Body of pancreas (tissue), 4 donors: ENCODE results near the gene BEAN1. TPM values are rescaled to one million over a fixed set of nuclear protein-coding genes. Genes with fewer than 3 reads are reported as not detected.

Experiments used
- ATAC-seq: fragments of 150-250 bp; one replicate; pipeline ENCODE4 v1.9.1; 2016
- DNase-seq, 4 donors: peaks; one replicate each; pipeline ENCODE4 v3.0.0-alpha.2; 2019
- H3K27ac ChIP-seq, 4 donors: fragments of 200-600 bp; sonication (generic); 1 replicate in 3 of 4; 2 replicates in 1 of 4; pipeline versions ENCODE4 v1.5.1 to v1.6.1; 2016 to 2019; ENCODE audit warnings: mild to moderate bottlenecking in 1 of 4, mixed read lengths in 1 of 4, moderate library complexity in 1 of 4
- H3K27me3 ChIP-seq, 2 donors: fragments of 200-600 bp; sonication (generic); one replicate each; pipeline ENCODE4 v1.6.0; 2016; ENCODE audit warnings: mild to moderate bottlenecking in 1 of 2
- H3K36me3 ChIP-seq, 2 donors: fragments of 200-600 bp; sonication (generic); replicated peaks in 1 of 2; 2 replicates each; pipeline ENCODE4 v1.5.1; 2016; ENCODE audit warnings: low read depth in 2 of 2; ENCODE audit not compliant: insufficient read depth in 1 of 2
- H3K4me1 ChIP-seq: fragments of 200-600 bp; sonication (generic); one replicate; pipeline ENCODE4 v1.6.0; 2016
- H3K4me3 ChIP-seq, 2 donors: fragments of 200-600 bp; sonication (generic); 1 replicate in 1 of 2; 2 replicates in 1 of 2; pipeline ENCODE4 v1.5.1; 2016 to 2019
- H3K9me3 ChIP-seq, 3 donors: fragments of 200-600 bp; sonication (generic); 1 replicate in 2 of 3; 2 replicates in 1 of 3; pipeline ENCODE4 v1.5.1; 2016
- POLR2A ChIP-seq, 3 donors: fragments of 450-650 bp; IDR thresholded peaks; one replicate each; pipeline ENCODE4 v1.6.1; 2016; ENCODE audit warnings: antibody characterized with exemption in 3 of 3, mild to moderate bottlenecking in 2 of 3
- WGBS, 2 donors: methylation state at CpG; one replicate each; pipeline ENCODE4 v1.1.5; 2017; 5-methylcytosine and 5-hydroxymethylcytosine counted together
- intact Hi-C: fragments of 100-400 bp; cut with DNase I; formaldehyde crosslinking; loops from one replicate; pipeline ENCODE4 v1.15.1; 2023
- total RNA-seq, 2 donors: library from RNA; depleted of rRNA; stranded (reverse); fragments of >200 nt; gene quantifications; one replicate each; pipeline ENCODE4 v1.1.0, GENCODE V29; 2016
- TF ChIP-seq, protein P1 (sequence below), 7 experiments: fragments of 450-650 bp in 4 of 7; fragments of 200-600 bp in 3 of 7; sonication (generic) in 3 of 7; IDR thresholded peaks; one replicate each; pipeline ENCODE4 v1.5.1; 2016 to 2019; ENCODE audit warnings: antibody characterized with exemption in 7 of 7

BEAN1 gene
- total RNA-seq, 2 donors from 2014 or later, result not detected

DNA sequence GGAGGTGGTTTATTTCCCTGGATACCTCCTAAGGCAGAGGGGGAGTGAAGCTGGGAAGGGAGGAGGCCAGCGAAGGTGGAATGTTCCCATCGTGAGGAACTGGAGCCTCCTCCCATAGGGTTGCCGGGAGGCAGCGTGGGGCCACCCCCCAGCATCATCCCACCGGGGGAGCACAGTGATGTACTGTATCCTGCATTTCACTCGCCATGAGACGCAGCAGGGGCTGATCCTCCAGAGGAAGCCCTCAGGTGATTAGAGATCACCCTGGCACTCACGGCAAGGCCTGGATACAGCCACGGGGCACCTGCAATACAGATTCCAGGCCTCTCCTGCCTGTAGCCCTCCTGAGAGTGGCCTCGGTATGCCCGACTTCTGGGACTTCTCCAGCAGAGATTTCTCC is 25.5 kb upstream of the BEAN1 start:
- Histone ChIP-seq H3K4me1 (peaks cover 1% of the 10 kb centered on the region), H3K36me3 (no peaks in the 10 kb centered on the region), H3K4me3 (no peak overlapping the region), H3K27ac (no peak overlapping the region), H3K9me3 (no peaks in the 10 kb centered on the region), H3K27me3 (no peaks in the 10 kb centered on the region)
- no peak for TF ChIP-seq POLR2A (IDR thresholded peaks at IDR 0.05)
- TF ChIP-seq, protein P1, sequence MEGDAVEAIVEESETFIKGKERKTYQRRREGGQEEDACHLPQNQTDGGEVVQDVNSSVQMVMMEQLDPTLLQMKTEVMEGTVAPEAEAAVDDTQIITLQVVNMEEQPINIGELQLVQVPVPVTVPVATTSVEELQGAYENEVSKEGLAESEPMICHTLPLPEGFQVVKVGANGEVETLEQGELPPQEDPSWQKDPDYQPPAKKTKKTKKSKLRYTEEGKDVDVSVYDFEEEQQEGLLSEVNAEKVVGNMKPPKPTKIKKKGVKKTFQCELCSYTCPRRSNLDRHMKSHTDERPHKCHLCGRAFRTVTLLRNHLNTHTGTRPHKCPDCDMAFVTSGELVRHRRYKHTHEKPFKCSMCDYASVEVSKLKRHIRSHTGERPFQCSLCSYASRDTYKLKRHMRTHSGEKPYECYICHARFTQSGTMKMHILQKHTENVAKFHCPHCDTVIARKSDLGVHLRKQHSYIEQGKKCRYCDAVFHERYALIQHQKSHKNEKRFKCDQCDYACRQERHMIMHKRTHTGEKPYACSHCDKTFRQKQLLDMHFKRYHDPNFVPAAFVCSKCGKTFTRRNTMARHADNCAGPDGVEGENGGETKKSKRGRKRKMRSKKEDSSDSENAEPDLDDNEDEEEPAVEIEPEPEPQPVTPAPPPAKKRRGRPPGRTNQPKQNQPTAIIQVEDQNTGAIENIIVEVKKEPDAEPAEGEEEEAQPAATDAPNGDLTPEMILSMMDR (IDR thresholded peaks at IDR 0.05), result no peak
- WGBS, 2 donors, result 61 to 79% methylated on average over 11 of the region's 11 CpGs
- intact Hi-C loops, result loop anchor here (10.0 kb wide), 2 partner anchors 83 to 203 kb away; partner anchors contain the start of gene CMTM3
- ATAC-seq, result no peak
- DNase-seq, result no peak

DNA sequence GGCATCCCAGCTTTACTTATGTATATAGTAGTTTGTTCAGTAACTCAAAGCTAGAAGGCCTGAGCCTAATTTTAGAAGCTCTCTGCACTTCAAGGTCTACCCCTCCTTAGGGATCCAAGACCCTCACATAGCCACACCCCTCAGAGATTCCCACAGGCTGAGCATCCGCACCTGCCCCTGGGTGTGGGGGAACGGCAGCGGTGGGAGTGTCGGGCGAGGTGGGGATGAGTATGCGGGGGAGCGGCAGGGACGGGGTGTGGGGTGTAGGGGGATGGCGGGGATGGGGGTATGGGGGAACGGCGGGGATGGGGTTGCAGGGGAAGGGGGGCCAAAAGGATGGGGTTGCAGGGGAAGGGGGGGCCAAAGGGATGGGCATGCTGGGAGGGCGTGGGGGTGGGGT is 24.9 kb upstream of the BEAN1 start:
- 71 to 74% methylated on average over 7 to 8 of the region's 12 CpGs for WGBS, 2 donors
- no peak for DNase-seq
- Histone ChIP-seq H3K27ac (no peak overlapping the region), H3K27me3 (no peaks in the 10 kb centered on the region), H3K9me3 (no peaks in the 10 kb centered on the region), H3K36me3 (no peaks in the 10 kb centered on the region), H3K4me1 (peaks cover 7% of the 10 kb centered on the region), H3K4me3 (no peak overlapping the region)
- no peak for TF ChIP-seq POLR2A (IDR thresholded peaks at IDR 0.05)
- TF ChIP-seq, protein P1 (IDR thresholded peaks at IDR 0.05), result no peak
- ATAC-seq, result no peak
- intact Hi-C loops, result loop anchor here (10.0 kb wide), 2 partner anchors 83 to 203 kb away; partner anchors contain the start of gene CMTM3

DNA sequence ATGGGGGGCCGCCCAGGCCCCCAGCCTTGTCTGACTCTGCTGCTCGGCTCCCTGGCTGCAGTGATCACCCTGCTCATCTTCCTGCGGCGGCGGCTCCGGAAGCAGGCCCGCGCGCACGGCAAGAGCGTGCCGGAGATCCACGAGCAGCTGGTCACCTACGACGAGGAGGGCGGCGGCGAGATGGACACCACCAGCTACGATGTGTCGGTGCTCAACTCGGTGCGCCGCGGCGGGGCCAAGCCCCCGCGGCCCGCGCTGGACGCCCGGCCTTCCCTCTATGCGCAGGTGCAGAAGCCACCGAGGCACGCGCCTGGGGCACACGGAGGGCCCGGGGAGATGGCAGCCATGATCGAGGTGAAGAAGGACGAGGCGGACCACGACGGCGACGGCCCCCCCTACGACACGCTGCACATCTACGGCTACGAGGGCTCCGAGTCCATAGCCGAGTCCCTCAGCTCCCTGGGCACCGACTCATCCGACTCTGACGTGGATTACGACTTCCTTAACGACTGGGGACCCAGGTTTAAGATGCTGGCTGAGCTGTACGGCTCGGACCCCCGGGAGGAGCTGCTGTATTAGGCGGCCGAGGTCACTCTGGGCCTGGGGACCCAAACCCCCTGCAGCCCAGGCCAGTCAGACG is 24.4 kb upstream of the BEAN1 start:
- ATAC-seq (no peak), DNase-seq (no peak)
- 70 to 83% methylated on average over 24 to 45 of the region's 61 CpGs for WGBS, 2 donors
- Histone ChIP-seq H3K4me3 (no peak overlapping the region), H3K27ac (no peak overlapping the region), H3K9me3 (no peaks in the 10 kb centered on the region), H3K4me1 (peaks cover 7% of the 10 kb centered on the region), H3K27me3 (no peaks in the 10 kb centered on the region), H3K36me3 (no peaks in the 10 kb centered on the region)
- intact Hi-C loops, result loop anchor here (10.0 kb wide), 2 partner anchors 82 to 202 kb away; partner anchors contain the start of gene CMTM3
- TF ChIP-seq, protein P1 (IDR thresholded peaks at IDR 0.05), result no peak
- no peak for TF ChIP-seq POLR2A (IDR thresholded peaks at IDR 0.05)

DNA sequence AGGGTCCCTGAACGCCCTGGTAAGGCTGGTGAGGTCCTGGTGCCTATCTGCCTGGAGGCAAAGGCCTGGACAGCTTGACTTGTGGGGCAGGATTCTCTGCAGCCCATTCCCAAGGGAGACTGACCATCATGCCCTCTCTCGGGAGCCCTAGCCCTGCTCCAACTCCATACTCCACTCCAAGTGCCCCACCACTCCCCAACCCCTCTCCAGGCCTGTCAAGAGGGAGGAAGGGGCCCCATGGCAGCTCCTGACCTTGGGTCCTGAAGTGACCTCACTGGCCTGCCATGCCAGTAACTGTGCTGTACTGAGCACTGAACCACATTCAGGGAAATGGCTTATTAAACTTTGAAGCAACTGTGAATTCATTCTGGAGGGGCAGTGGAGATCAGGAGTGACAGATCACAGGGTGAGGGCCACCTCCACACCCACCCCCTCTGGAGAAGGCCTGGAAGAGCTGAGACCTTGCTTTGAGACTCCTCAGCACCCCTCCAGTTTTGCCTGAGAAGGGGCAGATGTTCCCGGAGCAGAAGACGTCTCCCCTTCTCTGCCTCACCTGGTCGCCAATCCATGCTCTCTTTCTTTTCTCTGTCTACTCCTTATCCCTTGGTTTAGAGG is 23.5 kb upstream of the BEAN1 start:
- no peaks in the 10 kb centered on the region for H3K27me3 ChIP-seq
- no peak for ATAC-seq
- H3K36me3 ChIP-seq, result no peaks in the 10 kb centered on the region
- no peak for DNase-seq
- H3K9me3 ChIP-seq, result no peaks in the 10 kb centered on the region
- H3K27ac ChIP-seq, result no peak overlapping the region
- TF ChIP-seq, protein P1 (IDR thresholded peaks at IDR 0.05), result no peak
- TF ChIP-seq POLR2A (IDR thresholded peaks at IDR 0.05), result no peak
- H3K4me3 ChIP-seq, result no peak overlapping the region
- intact Hi-C loops, result loop anchor here (10.0 kb wide), 2 partner anchors 81 to 201 kb away; partner anchors contain the start of gene CMTM3
- WGBS, 2 donors, result 45 to 59% methylated on average over 5 of the region's 5 CpGs
- H3K4me1 ChIP-seq, result peaks cover 7% of the 10 kb centered on the region
